GM19397 (cell line): Measurements from ENCODE around the gene GALC.

Experiments used
- ATAC-seq: cut with Tn5 transposase; IDR thresholded peaks from one replicate; pipeline ENCODE4 v1.9.1; 2021; ENCODE audit warnings: mild to moderate bottlenecking, moderate library complexity; ENCODE audit not compliant: unreplicated experiment

The GALC gene

GRCh38 chr14:87960013-87960787, 32.8 kb downstream of the GALC start:
- no peak for ATAC-seq

GRCh38 chr14:87955501-87955900, 37.5 kb downstream of the GALC start:
- no peak for ATAC-seq

- ATAC-seq = peak; percentile 83
Measured at GRCh38 chr14:87952307-87953094, 40.5 kb downstream of the GALC start.

- no peak for ATAC-seq
Measured at GRCh38 chr14:87944987-87945604, 47.9 kb downstream of the GALC start.

DNA sequence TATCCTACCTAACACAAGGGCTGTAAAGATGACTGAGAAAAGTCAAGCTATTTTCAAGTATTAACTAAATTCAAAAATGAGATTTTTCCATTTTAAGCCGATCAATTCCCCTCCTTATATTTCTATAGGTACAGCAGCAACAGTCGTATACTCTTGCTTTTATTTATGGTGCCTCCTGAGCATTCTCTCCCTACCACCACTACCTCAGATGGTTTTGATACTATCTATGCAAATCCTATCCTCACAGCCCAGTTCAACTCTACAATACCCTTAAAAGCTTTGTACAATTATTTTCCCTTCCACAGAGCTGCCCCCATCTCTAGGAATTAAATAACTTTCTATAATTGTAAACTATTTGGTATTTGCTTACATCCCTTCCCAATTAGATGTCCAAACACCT, 52.1 kb downstream of the GALC start:
- no peak for ATAC-seq

GRCh38 chr14:87940382-87940781, 52.6 kb downstream of the GALC start:
- ATAC-seq = peak; percentile 91

DNA sequence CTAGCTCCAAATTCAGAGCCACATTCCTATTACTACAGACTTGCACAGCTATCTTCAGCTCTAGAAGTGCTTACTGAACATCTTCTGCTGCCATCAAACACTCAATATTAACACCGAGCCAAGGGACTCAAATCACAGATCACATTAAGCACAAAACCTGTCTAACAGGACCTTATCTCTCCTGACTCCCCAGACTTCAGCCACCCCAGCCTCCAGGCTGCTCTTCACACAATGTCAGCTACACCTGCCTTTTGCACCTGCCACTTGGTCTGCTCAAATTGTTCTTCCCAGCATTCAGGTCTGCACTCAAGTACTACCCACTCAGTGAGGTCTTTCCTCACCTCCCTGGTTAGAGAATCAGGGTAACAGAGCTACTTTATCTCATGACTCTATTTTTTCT, 57.1 kb downstream of the GALC start:
- no peak for ATAC-seq

- no peak for ATAC-seq
Measured at GRCh38 chr14:87935081-87935828, 57.7 kb downstream of the GALC start.

DNA sequence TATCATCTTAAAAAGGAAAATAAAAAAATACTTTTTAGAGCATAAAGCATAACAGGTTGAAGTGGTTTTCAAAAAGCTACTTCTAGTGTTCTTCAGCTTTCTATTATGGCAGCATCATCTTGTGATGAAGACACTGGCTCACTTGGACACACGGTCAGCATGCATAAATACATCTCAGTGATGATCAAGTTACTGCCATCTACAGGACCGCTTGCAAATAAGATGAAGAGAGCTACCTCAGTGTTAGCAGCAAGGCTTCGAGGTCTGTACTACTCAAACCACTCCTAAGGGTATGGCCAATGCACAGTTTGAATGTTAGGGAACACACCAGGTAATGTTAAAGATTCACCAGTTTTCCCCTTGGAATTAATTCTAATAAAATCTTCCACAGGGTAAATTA, 58.8 kb downstream of the GALC start:
- no peak for ATAC-seq

- ATAC-seq = no peak
Measured at GRCh38 chr14:87916886-87917275, 76.1 kb downstream of the GALC start.

- no peak for ATAC-seq
Measured at GRCh38 chr14:87916103-87916885, 76.7 kb downstream of the GALC start.

DNA sequence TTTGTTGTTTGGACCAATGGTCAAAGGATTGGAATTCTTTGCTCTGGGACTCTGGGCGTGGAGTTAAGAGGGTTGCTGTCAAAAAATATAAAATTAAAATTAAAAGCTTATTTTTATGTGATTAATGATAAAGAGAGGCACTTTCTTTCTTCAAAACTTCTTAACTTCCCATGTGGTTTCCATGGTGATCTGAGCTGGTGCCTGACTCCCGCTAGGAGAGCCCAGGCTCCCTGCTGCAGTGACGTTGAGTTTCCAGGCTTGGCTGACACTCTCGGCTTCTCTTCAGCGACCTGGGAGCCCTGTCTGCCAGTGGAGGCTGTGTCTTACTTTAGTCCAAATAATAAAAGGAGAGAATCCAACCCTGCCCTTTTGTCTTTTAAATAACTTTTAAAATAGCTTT, 84.4 kb downstream of the GALC start:
- no peak for ATAC-seq

DNA sequence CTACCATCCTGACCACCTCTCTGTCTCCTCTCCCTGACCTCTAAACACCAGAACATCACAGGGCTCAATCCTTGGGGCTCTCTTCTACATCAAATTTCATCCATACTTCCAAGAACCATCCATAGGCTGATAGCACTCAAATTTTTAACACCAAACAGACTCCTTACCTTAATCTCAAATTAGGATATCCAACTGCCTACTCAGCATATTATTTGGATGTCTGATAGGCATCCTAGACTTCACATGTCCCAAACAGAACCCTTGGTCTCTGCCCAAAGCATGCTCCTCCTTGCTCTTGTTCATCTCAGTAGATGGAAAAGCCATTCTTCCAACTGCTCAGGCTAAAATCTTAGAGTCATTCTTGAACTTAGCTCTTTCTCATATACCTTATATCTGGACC, 91.3 kb downstream of the GALC start:
- no peak for ATAC-seq

DNA sequence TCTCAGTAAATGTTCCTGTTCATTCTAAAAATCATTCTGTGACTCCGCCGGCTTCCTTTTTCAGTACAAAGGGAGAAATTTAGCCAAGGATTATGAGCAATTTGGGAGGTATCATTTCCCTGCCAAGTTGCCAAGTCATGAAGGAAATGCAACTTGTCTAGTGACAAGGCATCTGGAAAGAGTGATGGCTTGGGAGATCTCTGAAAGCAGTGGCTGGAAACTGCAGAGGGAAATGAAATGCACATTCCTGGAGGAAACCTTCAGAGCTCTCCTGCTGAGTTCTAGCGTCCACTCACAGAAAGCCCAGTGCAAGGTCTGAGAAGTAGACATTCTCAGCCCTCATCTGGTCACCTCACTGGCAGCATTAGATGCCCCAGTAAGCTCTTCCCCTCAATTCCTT, 91.7 kb downstream of the GALC start:
- ATAC-seq = no peak

GRCh38 chr14:87899228-87899627, 93.8 kb downstream of the GALC start:
- no peak for ATAC-seq

DNA sequence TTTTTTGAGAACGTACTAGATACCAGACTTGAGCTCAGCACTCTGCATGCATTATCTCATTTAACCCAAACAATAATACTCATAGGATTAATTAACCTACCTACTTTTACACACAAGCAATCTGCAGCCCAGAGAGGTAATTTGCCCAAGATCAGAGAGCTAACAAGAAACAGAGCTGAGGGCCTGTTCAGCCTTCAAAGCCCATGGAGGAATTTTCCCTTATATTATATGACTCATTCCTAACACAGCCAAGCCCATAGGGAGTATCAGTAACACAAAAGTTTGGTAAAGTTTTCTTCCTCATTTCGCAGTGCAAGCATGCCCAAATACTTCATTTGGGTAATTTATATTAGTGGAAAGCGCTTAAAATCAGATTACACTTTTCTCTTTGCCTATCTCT, 94.7 kb downstream of the GALC start:
- ATAC-seq = no peak

- ATAC-seq = no peak
Measured at GRCh38 chr14:87896393-87897380, 96.3 kb downstream of the GALC start.

DNA sequence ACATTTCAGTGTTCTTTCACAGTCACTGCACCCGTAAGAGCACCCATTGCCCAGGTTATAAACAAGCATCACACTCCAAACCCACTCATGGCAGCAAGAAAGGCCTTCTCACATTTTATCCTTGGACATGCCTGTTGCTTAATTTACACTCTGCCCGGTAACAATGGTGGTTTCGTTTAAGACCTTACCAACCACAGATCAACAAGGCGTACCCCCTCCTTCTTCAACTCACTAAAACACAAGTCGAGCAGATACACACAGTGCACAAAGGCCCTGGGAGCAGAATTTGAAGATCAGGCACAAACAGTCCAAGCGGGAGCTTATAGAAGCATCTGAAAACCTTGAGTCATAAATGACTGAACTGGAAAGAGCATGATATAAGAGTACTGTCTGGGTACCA, 98.1 kb downstream of the GALC start:
- ATAC-seq = no peak

- ATAC-seq = no peak
Measured at GRCh38 chr14:87892763-87893162, 100.2 kb downstream of the GALC start.
